H9 (cell line): ENCODE data around the gene GALNT2. TPM values are rescaled to one million over a fixed set of nuclear protein-coding genes. Genes with fewer than 3 reads are reported as not detected.

Experiments used
- DNase-seq: peaks from one replicate; pipeline ENCODE4 v3.0.0-alpha.2; 2017
- H2AFZ ChIP-seq: one replicate; pipeline ENCODE4 v1.6.1; 2013; ENCODE audit warnings: mild to moderate bottlenecking, low read length, control low read depth, moderate library complexity
- H2AK5ac ChIP-seq: 2 replicates; pipeline ENCODE4 v1.6.1; 2013; ENCODE audit warnings: low read length, control low read depth, mixed read lengths; ENCODE audit not compliant: insufficient read length
- H2BK120ac ChIP-seq: one replicate; pipeline ENCODE4 v1.6.1; 2013; ENCODE audit warnings: low read depth, mild to moderate bottlenecking, low read length, control low read depth, inconsistent platforms; ENCODE audit not compliant: poor library complexity, severe bottlenecking
- H2BK12ac ChIP-seq: 2 replicates; pipeline ENCODE4 v1.6.1; 2013; ENCODE audit warnings: low read length, control low read depth, mixed read lengths, low read depth; ENCODE audit not compliant: insufficient read length
- H2BK15ac ChIP-seq: 2 replicates; pipeline ENCODE4 v1.6.1; 2013; ENCODE audit warnings: low read depth, low read length, control low read depth
- H2BK20ac ChIP-seq: one replicate; pipeline ENCODE4 v1.6.1; 2013; ENCODE audit warnings: low read depth, mild to moderate bottlenecking, low read length, control low read depth, inconsistent platforms; ENCODE audit not compliant: poor library complexity, severe bottlenecking
- H2BK5ac ChIP-seq: 2 replicates; pipeline ENCODE4 v1.6.1; 2013; ENCODE audit warnings: low read length, control low read depth, mixed read lengths; ENCODE audit not compliant: insufficient read length
- H3K14ac ChIP-seq: 2 replicates; pipeline ENCODE4 v1.6.1; 2013; ENCODE audit warnings: low read length, control low read depth; ENCODE audit not compliant: insufficient read depth
- H3K18ac ChIP-seq: 2 replicates; pipeline ENCODE4 v1.6.1; 2013; ENCODE audit warnings: low read depth, mild to moderate bottlenecking, mixed read lengths, low read length, control low read depth; ENCODE audit not compliant: insufficient read length
- H3K23ac ChIP-seq: 2 replicates; pipeline ENCODE4 v1.6.1; 2013; ENCODE audit warnings: low read length, control low read depth, mixed read lengths, low read depth; ENCODE audit not compliant: insufficient read length
- H3K23me2 ChIP-seq: 2 replicates; pipeline ENCODE4 v1.6.1; 2013; ENCODE audit warnings: low read depth, mild to moderate bottlenecking, mixed read lengths, low read length, control low read depth; ENCODE audit not compliant: insufficient read length, poor library complexity, severe bottlenecking
- H3K27ac ChIP-seq: 2 replicates; pipeline ENCODE4 v1.5.1; 2013; ENCODE audit warnings: low read length, control low read depth, mixed read lengths, low read depth; ENCODE audit not compliant: insufficient read length
- H3K27me3 ChIP-seq: 2 replicates; pipeline ENCODE4 v1.6.1; 2013; ENCODE audit warnings: low read length, control low read depth, inconsistent platforms; ENCODE audit not compliant: insufficient read depth
- H3K4ac ChIP-seq: 2 replicates; pipeline ENCODE4 v1.6.1; 2013; ENCODE audit warnings: low read depth, mild to moderate bottlenecking, control low read depth, inconsistent platforms, low read length, moderate library complexity
- H3K4me1 ChIP-seq: 2 replicates; pipeline ENCODE4 v1.6.1; 2013; ENCODE audit warnings: low read length, control low read depth, inconsistent platforms; ENCODE audit not compliant: insufficient read depth
- H3K4me2 ChIP-seq: 2 replicates; pipeline ENCODE4 v1.6.1; 2013; ENCODE audit warnings: low read length, control low read depth, mixed read lengths; ENCODE audit not compliant: insufficient read length, insufficient read depth
- H3K56ac ChIP-seq: 2 replicates; pipeline ENCODE4 v1.6.1; 2013; ENCODE audit warnings: low read depth, mild to moderate bottlenecking, mixed read lengths, low read length, control low read depth; ENCODE audit not compliant: insufficient read length
- H3K79me1 ChIP-seq: 2 replicates; pipeline ENCODE4 v1.6.1; 2013; ENCODE audit warnings: low read depth, mild to moderate bottlenecking, moderate library complexity, low read length, control low read depth, inconsistent platforms; ENCODE audit not compliant: insufficient read depth, poor library complexity, severe bottlenecking
- H3K79me2 ChIP-seq: 2 replicates; pipeline ENCODE4 v1.6.1; 2013; ENCODE audit warnings: low read length, control low read depth, inconsistent platforms; ENCODE audit not compliant: insufficient read depth
- H3K9ac ChIP-seq: 2 replicates; pipeline ENCODE4 v1.6.1; 2013; ENCODE audit warnings: low read length, control low read depth, mixed read lengths; ENCODE audit not compliant: insufficient read length; ENCODE audit errors: extremely low read depth
- H3K9me3 ChIP-seq: one replicate; pipeline ENCODE4 v1.6.1; 2013; ENCODE audit warnings: low read depth, low read length, inconsistent platforms; ENCODE audit not compliant: control insufficient read depth
- H3T11ph ChIP-seq: one replicate; pipeline ENCODE4 v1.6.1; 2013; ENCODE audit warnings: mild to moderate bottlenecking, low read length, control low read depth, inconsistent platforms
- H4K20me1 ChIP-seq: one replicate; pipeline ENCODE4 v1.6.1; 2013; ENCODE audit not compliant: control insufficient read depth, insufficient read length, insufficient read depth
- H4K5ac ChIP-seq: 2 replicates; pipeline ENCODE4 v1.6.1; 2013; ENCODE audit warnings: low read depth, mild to moderate bottlenecking, mixed read lengths, low read length, control low read depth; ENCODE audit not compliant: insufficient read length
- H4K8ac ChIP-seq: replicated peaks from 2 replicates; pipeline ENCODE4 v1.6.1; 2013; ENCODE audit warnings: low read length, control low read depth, mixed read lengths, low read depth; ENCODE audit not compliant: insufficient read length
- H4K91ac ChIP-seq: 2 replicates; pipeline ENCODE4 v1.6.1; 2013; ENCODE audit warnings: low read depth, mild to moderate bottlenecking, moderate library complexity, mixed read lengths, low read length, control low read depth; ENCODE audit not compliant: insufficient read length
- H3K27ac Mint-ChIP-seq, 3 experiments: 2 replicates in 2 of 3; 3 replicates in 1 of 3; pipeline ENCODE4 v1.8.0; 2020 to 2021; ENCODE audit warnings: mixed read lengths in 3 of 3, mild to moderate bottlenecking in 1 of 3, moderate library complexity in 1 of 3
- H3K27me3 Mint-ChIP-seq: 2 replicates; pipeline ENCODE4 v1.8.0; 2021; ENCODE audit warnings: low read depth, mild to moderate bottlenecking, moderate library complexity, mixed read lengths
- H3K36me3 Mint-ChIP-seq, 3 experiments: 2 replicates in 2 of 3; 3 replicates in 1 of 3; pipeline ENCODE4 v1.8.0; 2020 to 2021; ENCODE audit warnings: low read depth in 3 of 3, mixed read lengths in 3 of 3; ENCODE audit not compliant: insufficient read depth in 1 of 3
- H3K4me1 Mint-ChIP-seq, 2 experiments: 2 replicates each; pipeline ENCODE4 v1.8.0; 2020; ENCODE audit warnings: mixed read lengths in 2 of 2
- H3K4me3 Mint-ChIP-seq, 2 experiments: 2 replicates in 1 of 2; 3 replicates in 1 of 2; pipeline ENCODE4 v1.8.0; 2020 to 2021; ENCODE audit warnings: mild to moderate bottlenecking in 2 of 2, mixed read lengths in 2 of 2, moderate library complexity in 1 of 2
- H3K9me3 Mint-ChIP-seq, 2 experiments: 2 replicates in 1 of 2; 3 replicates in 1 of 2; pipeline ENCODE4 v1.8.0; 2020; ENCODE audit warnings: mild to moderate bottlenecking in 2 of 2, mixed read lengths in 2 of 2, moderate library complexity in 1 of 2
- WGBS: extraction: QIAGEN DNeasy Blood & Tissue Kit; methylation state at CpG from one replicate; pipeline ENCODE4 v1.1.7; 2013; ENCODE audit warnings: missing lambda C conversion rate, low lambda C conversion rate, mixed read lengths; ENCODE audit not compliant: insufficient read length; ENCODE audit errors: extremely low coverage; 5-methylcytosine and 5-hydroxymethylcytosine counted together
- total RNA-seq: library from RNA; stranded (reverse); gene quantifications from 2 replicates; pipeline ENCODE4 v1.2.1, GENCODE V29; 2021
- TF ChIP-seq, protein P1 (sequence below): fragments of 200-600 bp; sonication (generic); conservative IDR thresholded peaks from 3 replicates; pipeline ENCODE4 v1.8.0; 2021; ENCODE audit warnings: antibody characterized with exemption, mild to moderate bottlenecking

The GALNT2 gene
- total RNA-seq, 1 experiment from 2014 or later = 57.6 TPM

DNA sequence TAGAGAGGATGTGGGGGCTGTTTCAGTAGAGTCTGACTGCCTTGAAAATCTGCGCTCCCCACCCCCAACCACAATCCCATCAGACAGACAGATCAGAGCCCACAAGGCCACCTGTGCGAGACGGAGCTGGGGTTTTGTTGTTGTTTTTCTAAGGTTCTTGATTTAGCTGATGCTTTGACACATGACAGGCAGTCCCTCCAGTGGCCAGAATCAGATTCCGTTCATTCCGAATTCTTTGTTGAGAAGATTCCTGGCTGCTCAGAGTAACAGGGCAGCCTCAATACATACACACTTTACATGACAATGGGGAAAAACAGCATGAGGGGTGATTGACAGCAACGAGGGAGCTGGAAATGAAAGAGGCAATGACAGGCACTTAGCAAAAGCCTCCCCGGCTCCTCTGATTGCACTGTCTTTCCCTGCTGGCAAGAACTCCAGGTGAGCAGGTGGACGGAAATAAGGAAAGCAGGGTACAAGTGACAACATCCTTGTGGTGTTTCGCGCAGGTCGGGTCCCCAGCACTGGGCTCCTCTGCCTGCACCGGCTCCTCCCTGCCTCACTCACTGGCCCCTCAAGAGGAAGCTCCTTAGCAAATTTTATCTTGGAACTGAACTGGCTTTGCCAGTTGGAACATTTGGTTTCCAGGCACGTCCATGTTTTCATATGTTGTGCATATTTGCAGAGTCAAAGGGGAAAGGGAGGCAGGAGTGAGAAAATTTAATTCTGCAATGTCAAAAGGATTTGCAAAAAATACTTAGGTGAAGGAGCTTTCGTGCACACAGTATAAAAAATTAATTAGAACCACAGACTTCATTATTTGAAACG is 210.4 kb downstream of the GALNT2 start:
- WGBS = no CpG with 5 or more reads among the region's 15 CpGs
- H3K4me3 Mint-ChIP-seq = peak overlapping the region; percentile 34 to 61; a peak in 3 of 5 replicates
- peak overlapping the region; percentile 59 to 91 (median 81); a peak in 6 of 7 replicates for H3K27ac Mint-ChIP-seq

More for the DNA sequence above, 210.4 kb downstream of the GALNT2 start:
- H4K8ac ChIP-seq = no peak overlapping the region
- H2AFZ ChIP-seq = no peak overlapping the region
- H3K27me3 ChIP-seq = no peaks in the 10 kb centered on the region
- H3K23ac ChIP-seq = no peak overlapping the region
- Mint-ChIP-seq H3K27me3 (no peaks in the 10 kb centered on the region), H3K9me3 (no peaks in the 10 kb centered on the region), H3K4me1 (peaks cover 29 to 33% of the 10 kb centered on the region in 2 experiments), H3K36me3 (peaks cover 8 to 17% (median 15%) of the 10 kb centered on the region in 3 experiments; a peak in 6 of 7 replicates)
- peak; percentile 93 for DNase-seq
- no peak overlapping the region for H3K9ac ChIP-seq
- H3K23me2 ChIP-seq = no peaks in the 10 kb centered on the region
- H2BK5ac ChIP-seq = no peak overlapping the region
- H2BK120ac ChIP-seq = no peak overlapping the region
- peaks cover 4% of the 10 kb centered on the region; the same call in 1 of the 2 replicates for H3K4me1 ChIP-seq
- no peak overlapping the region for H3K4ac ChIP-seq
- H4K20me1 ChIP-seq = no peaks in the 10 kb centered on the region
- H3T11ph ChIP-seq = no peak overlapping the region
- TF ChIP-seq, protein P1, sequence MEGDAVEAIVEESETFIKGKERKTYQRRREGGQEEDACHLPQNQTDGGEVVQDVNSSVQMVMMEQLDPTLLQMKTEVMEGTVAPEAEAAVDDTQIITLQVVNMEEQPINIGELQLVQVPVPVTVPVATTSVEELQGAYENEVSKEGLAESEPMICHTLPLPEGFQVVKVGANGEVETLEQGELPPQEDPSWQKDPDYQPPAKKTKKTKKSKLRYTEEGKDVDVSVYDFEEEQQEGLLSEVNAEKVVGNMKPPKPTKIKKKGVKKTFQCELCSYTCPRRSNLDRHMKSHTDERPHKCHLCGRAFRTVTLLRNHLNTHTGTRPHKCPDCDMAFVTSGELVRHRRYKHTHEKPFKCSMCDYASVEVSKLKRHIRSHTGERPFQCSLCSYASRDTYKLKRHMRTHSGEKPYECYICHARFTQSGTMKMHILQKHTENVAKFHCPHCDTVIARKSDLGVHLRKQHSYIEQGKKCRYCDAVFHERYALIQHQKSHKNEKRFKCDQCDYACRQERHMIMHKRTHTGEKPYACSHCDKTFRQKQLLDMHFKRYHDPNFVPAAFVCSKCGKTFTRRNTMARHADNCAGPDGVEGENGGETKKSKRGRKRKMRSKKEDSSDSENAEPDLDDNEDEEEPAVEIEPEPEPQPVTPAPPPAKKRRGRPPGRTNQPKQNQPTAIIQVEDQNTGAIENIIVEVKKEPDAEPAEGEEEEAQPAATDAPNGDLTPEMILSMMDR = peak; percentile 46; the same call in 2 of the 3 replicates
- no peak overlapping the region for H3K56ac ChIP-seq
- H3K14ac ChIP-seq = no peak overlapping the region
- H2BK20ac ChIP-seq = no peak overlapping the region
- no peak overlapping the region for H3K18ac ChIP-seq
- H3K4me2 ChIP-seq = peak overlapping the region; percentile 12
- H2AK5ac ChIP-seq = no peak overlapping the region
- no peaks in the 10 kb centered on the region for H3K9me3 ChIP-seq
- H2BK15ac ChIP-seq = no peak overlapping the region
- H4K91ac ChIP-seq = no peak overlapping the region
- H2BK12ac ChIP-seq = no peak overlapping the region
- no peak overlapping the region for H3K27ac ChIP-seq
- no peak overlapping the region for H4K5ac ChIP-seq
- no peaks in the 10 kb centered on the region for H3K79me1 ChIP-seq
- H3K79me2 ChIP-seq = no peaks in the 10 kb centered on the region
